ENCODE data around the gene ARF1.

ARF1 gene

DNA sequence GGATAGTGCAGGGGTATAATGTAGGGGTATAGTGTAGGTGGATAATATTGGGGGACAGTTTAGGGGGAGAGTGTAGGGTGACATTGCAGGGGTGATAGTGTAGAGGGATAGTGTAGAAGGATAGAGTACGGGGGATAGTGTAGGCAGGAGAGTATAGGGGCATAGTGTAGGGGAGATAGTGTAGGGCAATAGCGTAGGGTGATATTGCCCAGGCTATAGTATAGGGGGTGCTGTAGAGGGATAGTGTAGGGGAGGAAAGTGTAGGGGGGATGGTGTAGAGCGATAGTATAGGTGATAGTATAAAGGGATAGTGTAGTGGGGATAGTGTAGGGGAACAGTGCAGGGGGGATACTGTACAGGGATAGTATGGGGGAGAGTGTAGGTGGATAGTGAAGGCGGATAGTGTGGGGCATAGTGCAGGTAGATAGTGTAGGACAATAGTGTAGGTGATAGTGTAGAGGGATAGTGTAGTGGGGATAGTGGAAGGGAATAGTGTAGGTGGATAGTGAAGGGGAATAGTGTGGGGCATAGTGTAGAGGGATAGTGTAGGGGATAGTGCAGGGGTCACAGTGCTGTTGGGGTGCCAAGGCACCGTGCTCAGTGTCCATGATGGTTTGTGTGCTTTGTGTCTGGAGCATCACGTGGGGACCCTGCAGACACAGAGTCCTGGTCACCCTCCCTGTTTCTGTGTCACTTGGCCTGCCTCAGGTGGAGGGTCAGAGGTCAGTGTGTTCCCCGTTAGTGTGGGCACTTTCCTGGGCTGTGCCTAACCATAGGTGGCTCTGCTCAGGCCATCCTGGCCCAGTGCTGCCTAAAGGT is 10.5 kb upstream of the ARF1 start:
- H3K27ac ChIP-seq (ENCODE audit: low read depth, low read length): no peak overlapping the region
- no peak overlapping the region for H2AFZ ChIP-seq (ENCODE audit: low read length, unreplicated experiment)
- peaks cover 29% of the 10 kb centered on the region for H3K27me3 ChIP-seq (ENCODE audit: insufficient read depth, low read length)
- no peaks in the 10 kb centered on the region for H3K36me3 ChIP-seq (ENCODE audit: insufficient read depth, low read length)
- no peaks in the 10 kb centered on the region for H3K4me1 ChIP-seq (ENCODE audit: control insufficient read depth, insufficient read depth, low read length, unreplicated experiment)
- no peak overlapping the region for H3K4me3 ChIP-seq (ENCODE audit: low read depth, low read length)
- no peaks in the 10 kb centered on the region for H3K79me2 ChIP-seq (ENCODE audit: control insufficient read depth, insufficient read depth, low read length, unreplicated experiment)

DNA sequence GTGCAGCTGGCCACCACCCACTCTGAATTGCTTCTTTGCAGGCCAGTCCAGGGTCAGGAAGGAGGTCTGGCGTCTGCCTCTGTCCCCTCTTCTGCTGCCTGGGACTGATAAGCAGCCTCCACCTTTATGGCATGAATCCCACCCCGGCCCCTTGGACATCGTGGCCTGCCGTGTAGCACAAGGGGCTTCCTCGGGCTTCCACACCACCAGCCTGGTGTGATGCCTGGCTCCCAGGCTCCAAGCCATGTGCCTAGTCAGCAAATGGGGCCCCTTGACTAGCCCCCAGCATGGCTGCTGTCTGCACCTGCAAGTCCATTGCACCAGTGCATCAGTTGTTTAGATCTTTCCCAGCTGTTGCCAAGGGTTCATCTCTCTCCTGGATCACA is 9.9 kb upstream of the ARF1 start:
- H2AFZ ChIP-seq (ENCODE audit: low read length, unreplicated experiment): no peak overlapping the region
- no peak overlapping the region for H3K27ac ChIP-seq (ENCODE audit: low read depth, low read length)
- no peaks in the 10 kb centered on the region for H3K79me2 ChIP-seq (ENCODE audit: control insufficient read depth, insufficient read depth, low read length, unreplicated experiment)
- H3K36me3 ChIP-seq (ENCODE audit: insufficient read depth, low read length): no peaks in the 10 kb centered on the region
- no peaks in the 10 kb centered on the region for H3K4me1 ChIP-seq (ENCODE audit: control insufficient read depth, insufficient read depth, low read length, unreplicated experiment)
- peaks cover 23% of the 10 kb centered on the region for H3K27me3 ChIP-seq (ENCODE audit: insufficient read depth, low read length)
- H3K4me3 ChIP-seq (ENCODE audit: low read depth, low read length): no peak overlapping the region

DNA sequence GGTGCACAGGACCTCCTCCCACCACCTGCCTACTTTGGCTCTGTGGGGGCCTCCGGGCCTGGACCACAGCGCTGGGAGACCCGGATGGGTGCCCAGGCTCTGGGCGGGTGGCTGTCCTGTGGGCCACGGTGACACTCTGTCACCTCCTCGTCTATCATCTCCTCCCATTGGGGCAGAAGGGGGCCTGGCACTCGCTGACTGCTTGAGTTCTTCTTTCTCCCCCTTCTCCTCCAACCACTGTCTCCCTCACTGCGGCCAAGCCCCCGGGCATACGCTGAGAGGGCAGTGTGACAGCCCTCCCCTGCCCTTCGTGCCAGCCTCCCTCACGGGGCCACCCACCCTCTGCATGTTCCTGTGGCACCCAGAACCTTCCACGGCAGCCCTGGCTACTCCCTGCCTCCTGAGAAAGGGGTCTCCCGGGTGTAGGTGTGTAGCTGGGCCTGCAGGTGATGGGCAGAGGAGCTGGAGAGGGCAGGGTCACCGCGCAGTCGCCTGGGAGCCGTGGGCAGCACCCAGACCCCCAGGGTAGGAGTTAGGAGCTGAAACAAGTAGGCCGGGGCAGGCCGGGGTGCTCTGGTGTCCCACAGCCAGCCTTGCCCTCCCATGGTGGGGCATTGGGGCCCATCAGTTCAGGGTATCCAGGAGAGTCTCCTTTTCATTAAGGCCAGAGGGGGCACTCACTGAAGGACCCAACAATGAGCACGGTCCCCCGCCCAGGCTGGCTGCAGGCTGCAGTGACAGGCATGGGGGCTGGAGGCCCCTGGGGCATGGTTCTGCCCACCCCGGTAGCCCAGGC is 9.2 kb upstream of the ARF1 start:
- Histone ChIP-seq H3K79me2 (ENCODE audit: control insufficient read depth, insufficient read depth, low read length, unreplicated experiment) (no peaks in the 10 kb centered on the region), H3K4me1 (ENCODE audit: control insufficient read depth, insufficient read depth, low read length, unreplicated experiment) (no peaks in the 10 kb centered on the region), H3K36me3 (ENCODE audit: insufficient read depth, low read length) (no peaks in the 10 kb centered on the region), H3K27me3 (ENCODE audit: insufficient read depth, low read length) (peaks cover 21% of the 10 kb centered on the region), H3K27ac (ENCODE audit: low read depth, low read length) (no peak overlapping the region), H3K4me3 (ENCODE audit: low read depth, low read length) (no peak overlapping the region), H2AFZ (ENCODE audit: low read length, unreplicated experiment) (no peak overlapping the region)

DNA sequence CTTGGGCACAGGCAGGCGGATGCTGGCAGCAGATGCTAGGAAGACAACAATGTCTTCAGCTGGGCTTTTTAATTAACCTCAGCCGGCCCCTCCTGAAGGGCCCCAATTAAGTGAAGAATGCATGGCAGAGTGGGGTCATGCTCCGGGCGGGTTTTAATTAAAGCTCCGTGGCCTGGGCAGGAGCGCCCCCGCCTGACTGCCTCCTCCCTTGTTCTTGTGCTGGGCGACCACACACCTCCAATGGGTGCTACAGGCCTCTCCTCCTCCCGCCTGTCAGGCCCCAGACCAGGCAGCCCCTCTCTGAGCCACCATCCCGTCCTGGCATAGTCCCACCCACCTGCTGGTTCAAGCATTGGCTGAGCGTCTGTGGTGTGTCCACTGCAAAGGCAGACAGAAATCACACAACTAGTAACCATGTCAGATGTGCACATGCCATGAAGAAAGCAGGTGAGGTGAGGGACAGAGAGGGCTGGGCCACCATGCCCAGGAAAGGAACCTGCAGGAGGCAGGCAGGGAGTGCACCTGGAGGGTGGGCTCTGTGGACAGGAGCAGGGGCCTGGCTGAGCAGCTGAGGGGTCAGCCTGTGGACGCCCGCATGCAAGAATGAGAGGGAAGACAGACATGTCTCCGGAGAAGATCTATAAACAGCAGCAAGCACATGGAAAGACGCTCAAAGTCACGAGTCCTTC is 8.5 kb upstream of the ARF1 start:
- no peaks in the 10 kb centered on the region for H3K79me2 ChIP-seq (ENCODE audit: control insufficient read depth, insufficient read depth, low read length, unreplicated experiment)
- no peak overlapping the region for H3K27ac ChIP-seq (ENCODE audit: low read depth, low read length)
- no peaks in the 10 kb centered on the region for H3K36me3 ChIP-seq (ENCODE audit: insufficient read depth, low read length)
- H3K27me3 ChIP-seq (ENCODE audit: insufficient read depth, low read length): peaks cover 14% of the 10 kb centered on the region; the same call in 1 of the 2 replicates
- H3K4me1 ChIP-seq (ENCODE audit: control insufficient read depth, insufficient read depth, low read length, unreplicated experiment): no peaks in the 10 kb centered on the region
- H2AFZ ChIP-seq (ENCODE audit: low read length, unreplicated experiment): no peak overlapping the region
- H3K4me3 ChIP-seq (ENCODE audit: low read depth, low read length): no peak overlapping the region

DNA sequence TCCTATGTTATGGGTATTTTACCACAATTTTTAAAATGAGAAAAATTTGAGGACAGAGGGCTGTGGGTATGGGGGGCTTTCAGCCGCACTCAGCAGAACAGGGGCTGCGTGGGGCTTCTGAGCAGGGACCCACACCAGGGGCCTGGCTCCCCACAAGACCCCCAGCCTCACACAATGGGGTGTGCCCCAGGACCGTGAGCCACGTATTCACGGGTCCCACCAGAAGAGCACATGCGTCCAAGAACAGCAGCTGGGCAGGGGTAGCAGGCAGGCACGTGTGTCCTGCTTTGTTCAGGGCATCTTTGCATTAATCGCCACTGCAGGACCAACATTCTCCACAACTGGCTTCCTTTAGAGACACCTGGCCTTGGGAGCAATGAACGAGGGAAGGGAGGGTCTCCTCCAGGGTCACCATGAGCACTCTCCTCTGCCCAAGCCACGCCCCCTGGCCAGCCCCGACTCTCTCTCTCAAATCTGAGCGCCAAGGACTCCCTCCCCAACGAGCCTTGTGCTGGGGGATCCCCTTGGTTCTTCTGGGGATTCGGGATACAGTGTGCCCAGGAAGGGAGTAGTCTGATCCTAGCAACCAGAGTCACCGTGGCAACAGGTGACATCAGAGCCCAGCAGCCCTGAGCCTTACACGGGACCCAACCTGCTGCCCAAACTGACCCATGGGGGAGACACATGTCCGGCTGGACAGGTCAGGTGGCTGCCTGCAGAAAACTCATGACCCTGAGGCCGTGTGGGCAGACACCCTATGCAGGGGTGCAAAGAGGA is 7.4 kb upstream of the ARF1 start:
- Histone ChIP-seq H3K27ac (ENCODE audit: low read depth, low read length) (no peak overlapping the region), H3K79me2 (ENCODE audit: control insufficient read depth, insufficient read depth, low read length, unreplicated experiment) (peaks cover 10% of the 10 kb centered on the region), H3K4me3 (ENCODE audit: low read depth, low read length) (no peak overlapping the region), H3K36me3 (ENCODE audit: insufficient read depth, low read length) (no peaks in the 10 kb centered on the region), H3K27me3 (ENCODE audit: insufficient read depth, low read length) (peaks cover 7% of the 10 kb centered on the region; the same call in 1 of the 2 replicates), H2AFZ (ENCODE audit: low read length, unreplicated experiment) (no peak overlapping the region), H3K4me1 (ENCODE audit: control insufficient read depth, insufficient read depth, low read length, unreplicated experiment) (no peaks in the 10 kb centered on the region)

DNA sequence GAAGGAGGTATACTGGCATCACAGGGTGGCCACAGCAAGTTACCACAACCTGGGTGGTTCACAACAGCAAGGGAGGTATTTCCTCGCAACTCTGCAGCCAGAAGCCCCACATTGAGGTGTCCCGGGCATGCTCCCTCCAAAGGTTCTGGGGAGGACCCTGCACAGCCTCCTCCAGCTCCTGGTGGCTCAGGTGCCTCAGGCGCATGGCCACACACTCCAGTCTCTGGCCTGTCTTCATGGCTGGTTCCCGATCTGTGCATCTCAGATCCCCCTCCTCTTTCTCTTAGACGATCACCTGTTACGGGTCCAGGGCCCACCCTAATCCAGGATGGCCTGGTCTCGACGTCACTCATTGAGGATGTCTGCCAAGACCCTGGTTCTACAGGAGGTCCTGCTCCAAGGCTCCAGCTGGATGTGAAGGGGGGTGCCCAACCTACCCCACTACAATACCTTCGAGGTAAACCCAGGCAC is 6.7 kb upstream of the ARF1 start:
- H2AFZ ChIP-seq (ENCODE audit: low read length, unreplicated experiment): no peak overlapping the region
- H3K4me1 ChIP-seq (ENCODE audit: control insufficient read depth, insufficient read depth, low read length, unreplicated experiment): no peaks in the 10 kb centered on the region
- peaks cover 13% of the 10 kb centered on the region for H3K79me2 ChIP-seq (ENCODE audit: control insufficient read depth, insufficient read depth, low read length, unreplicated experiment)
- H3K4me3 ChIP-seq (ENCODE audit: low read depth, low read length): no peak overlapping the region
- peaks cover 3% of the 10 kb centered on the region; the same call in 1 of the 2 replicates for H3K27me3 ChIP-seq (ENCODE audit: insufficient read depth, low read length)
- H3K27ac ChIP-seq (ENCODE audit: low read depth, low read length): no peak overlapping the region
- no peaks in the 10 kb centered on the region for H3K36me3 ChIP-seq (ENCODE audit: insufficient read depth, low read length)

DNA sequence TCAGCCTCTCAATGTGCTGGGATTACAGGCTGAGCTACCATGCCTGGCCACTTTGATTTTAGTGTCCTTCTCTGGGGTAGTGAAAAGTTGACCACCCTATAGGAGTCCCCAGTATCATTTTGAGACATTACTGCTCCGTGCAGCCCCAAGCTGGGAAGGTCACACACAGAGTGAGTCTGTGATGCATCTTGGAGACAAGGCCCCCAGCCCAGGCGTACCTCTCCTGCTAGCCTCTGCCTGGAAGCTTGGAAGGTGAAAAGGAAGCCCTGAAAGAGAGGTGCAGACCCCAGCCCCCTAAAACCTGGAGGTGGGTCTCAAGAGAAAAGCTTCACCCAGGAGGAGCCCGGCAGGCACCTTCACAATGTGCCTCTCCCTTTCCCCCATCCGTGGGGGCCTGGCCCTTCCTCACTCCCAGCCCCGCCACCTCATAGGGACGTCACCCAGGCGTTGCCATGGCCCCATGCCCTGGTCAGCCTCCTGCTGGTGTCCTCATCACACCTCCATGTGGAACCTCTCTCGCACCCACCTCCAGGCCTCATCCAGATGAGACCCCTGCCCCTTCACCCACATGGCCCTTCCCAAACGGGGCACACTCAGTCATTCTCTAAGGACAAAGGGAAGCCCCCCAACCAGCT is 5.6 kb upstream of the ARF1 start:
- no peaks in the 10 kb centered on the region for H3K27me3 ChIP-seq (ENCODE audit: insufficient read depth, low read length)
- H3K79me2 ChIP-seq (ENCODE audit: control insufficient read depth, insufficient read depth, low read length, unreplicated experiment): peaks cover 23% of the 10 kb centered on the region
- H3K27ac ChIP-seq (ENCODE audit: low read depth, low read length): no peak overlapping the region
- H2AFZ ChIP-seq (ENCODE audit: low read length, unreplicated experiment): no peak overlapping the region
- H3K4me1 ChIP-seq (ENCODE audit: control insufficient read depth, insufficient read depth, low read length, unreplicated experiment): no peaks in the 10 kb centered on the region
- no peak overlapping the region for H3K4me3 ChIP-seq (ENCODE audit: low read depth, low read length)
- H3K36me3 ChIP-seq (ENCODE audit: insufficient read depth, low read length): no peaks in the 10 kb centered on the region

DNA sequence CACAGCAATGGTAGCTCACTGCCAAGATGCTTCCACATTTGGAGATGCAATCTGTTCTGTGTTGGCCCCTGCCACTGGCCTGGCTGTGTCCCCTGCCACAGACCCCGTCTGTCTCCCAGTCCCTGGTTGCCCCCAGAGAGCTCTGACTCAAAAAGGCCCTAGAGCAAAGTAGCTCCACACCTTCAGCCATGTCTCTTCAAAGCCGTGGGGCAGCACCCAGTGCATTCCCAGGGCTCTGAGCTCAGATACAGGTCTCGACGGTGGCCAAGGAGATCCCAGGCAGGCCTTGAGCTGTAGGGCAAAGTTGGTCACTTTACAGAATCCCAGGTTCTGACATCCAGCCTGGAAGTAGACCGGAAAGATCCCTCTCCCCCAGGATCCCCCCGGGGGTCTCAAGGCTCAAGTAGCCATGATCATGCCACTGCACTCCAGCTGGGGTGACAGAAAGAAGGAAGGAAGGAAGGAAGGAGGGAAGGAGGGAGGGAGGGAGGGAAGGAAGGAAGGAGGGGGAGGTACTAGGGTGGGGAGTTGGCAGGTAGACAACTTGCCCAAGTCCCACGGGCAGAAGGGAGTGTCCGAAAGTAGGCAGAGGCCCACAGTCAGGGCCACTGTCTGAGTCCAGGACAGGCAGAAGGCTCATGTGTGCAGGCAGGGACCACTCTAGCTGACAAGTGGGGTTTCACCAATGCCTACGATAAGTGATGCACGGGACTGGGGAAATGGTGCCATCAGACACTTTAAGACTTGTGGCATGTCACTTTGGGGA is 4.8 kb upstream of the ARF1 start:
- H3K79me2 ChIP-seq (ENCODE audit: control insufficient read depth, insufficient read depth, low read length, unreplicated experiment): peaks cover 29% of the 10 kb centered on the region
- H3K27me3 ChIP-seq (ENCODE audit: insufficient read depth, low read length): no peaks in the 10 kb centered on the region
- H3K27ac ChIP-seq (ENCODE audit: low read depth, low read length): no peak overlapping the region
- H3K4me1 ChIP-seq (ENCODE audit: control insufficient read depth, insufficient read depth, low read length, unreplicated experiment): no peaks in the 10 kb centered on the region
- no peaks in the 10 kb centered on the region for H3K36me3 ChIP-seq (ENCODE audit: insufficient read depth, low read length)
- H3K4me3 ChIP-seq (ENCODE audit: low read depth, low read length): no peak overlapping the region
- no peak overlapping the region for H2AFZ ChIP-seq (ENCODE audit: low read length, unreplicated experiment)

DNA sequence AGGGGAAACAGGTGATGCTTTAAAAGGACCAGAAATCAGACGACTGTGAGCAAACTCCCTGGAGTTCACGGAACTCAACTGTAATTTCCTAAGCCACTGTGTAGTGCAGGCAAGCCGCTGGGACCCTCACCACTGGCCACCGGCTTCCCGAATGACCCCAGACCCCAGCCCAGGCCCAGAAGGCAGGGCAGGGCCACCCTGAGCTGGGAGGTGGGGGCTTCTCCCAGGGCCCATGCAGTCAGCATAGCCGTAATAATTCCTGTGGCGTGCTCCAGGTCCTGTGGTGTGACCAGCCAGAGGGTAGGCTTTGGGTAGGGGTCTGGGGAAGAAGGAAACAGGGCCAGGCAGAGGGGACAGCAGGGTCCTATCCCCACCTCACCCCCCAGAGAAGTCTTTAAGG is 3.5 kb upstream of the ARF1 start:
- no peaks in the 10 kb centered on the region for H3K27me3 ChIP-seq (ENCODE audit: insufficient read depth, low read length)
- H3K36me3 ChIP-seq (ENCODE audit: insufficient read depth, low read length): no peaks in the 10 kb centered on the region; the same call in 1 of the 2 replicates
- H3K4me3 ChIP-seq (ENCODE audit: low read depth, low read length): no peak overlapping the region
- no peak overlapping the region for H2AFZ ChIP-seq (ENCODE audit: low read length, unreplicated experiment)
- H3K79me2 ChIP-seq (ENCODE audit: control insufficient read depth, insufficient read depth, low read length, unreplicated experiment): peaks cover 41% of the 10 kb centered on the region
- no peaks in the 10 kb centered on the region for H3K4me1 ChIP-seq (ENCODE audit: control insufficient read depth, insufficient read depth, low read length, unreplicated experiment)
- H3K27ac ChIP-seq (ENCODE audit: low read depth, low read length): no peak overlapping the region
